ENCODE results near the gene SECTM1. TPM values are rescaled to one million over a fixed set of nuclear protein-coding genes. Genes with fewer than 3 reads are reported as not detected.
A peak's percentile ranks its signal among the peaks of the same experiment; 100 is the strongest.

The SECTM1 gene
- total and polyA plus RNA-seq, 2 experiments from 2014 or later: 9.7 to 15.0 TPM

DNA sequence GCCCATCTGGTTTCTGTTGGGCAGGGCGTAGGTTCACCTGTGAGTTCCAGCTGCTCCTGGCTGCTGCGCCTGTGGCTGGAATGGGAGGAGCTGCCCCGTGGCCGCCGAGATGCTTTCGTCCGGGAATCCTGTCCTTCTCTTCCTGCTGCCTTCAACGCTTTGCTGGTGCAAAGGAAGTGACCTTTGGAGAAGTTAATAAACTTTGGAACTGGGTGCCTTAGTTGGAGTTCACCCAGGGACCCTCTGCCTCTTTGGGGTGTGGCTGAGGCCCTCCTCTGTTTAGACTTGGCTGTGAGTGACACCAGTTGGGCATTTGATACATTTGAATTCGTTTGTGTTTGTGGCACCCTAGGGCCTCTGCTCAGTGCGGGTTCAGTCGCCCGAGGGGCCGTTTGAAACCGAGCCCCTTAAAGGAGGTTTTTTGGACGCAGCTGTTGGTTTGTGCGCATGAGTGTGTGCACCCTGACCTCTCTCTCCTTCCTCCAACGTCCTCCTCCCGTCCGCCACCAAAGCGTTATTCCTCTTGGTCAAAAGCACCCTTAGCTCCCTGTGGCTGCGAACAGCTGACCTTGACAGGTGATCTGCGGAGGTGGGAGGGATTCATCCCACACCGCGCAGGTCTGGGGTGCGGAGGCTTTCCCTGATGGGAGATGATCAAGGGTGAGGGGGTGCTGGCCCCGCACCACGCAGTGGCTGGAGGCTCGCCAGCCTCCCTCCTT is 9.0 kb upstream of the SECTM1 start:
- Histone ChIP-seq H3K4me3 (no peak overlapping the region), H3K4me1 (ENCODE audit: insufficient read depth) (peaks cover 31% of the 10 kb centered on the region), H3K79me2 (no peaks in the 10 kb centered on the region), H3K36me3 (replicated peaks; ENCODE audit: insufficient read depth, low read depth) (no peaks in the 10 kb centered on the region), H2AFZ (no peak overlapping the region), H3K9me3 (ENCODE audit: low read depth) (no peaks in the 10 kb centered on the region), H3K27me3 (no peaks in the 10 kb centered on the region), H3K9me2 (replicated peaks; ENCODE audit: insufficient read depth) (no peaks in the 10 kb centered on the region), H3K4me2 (no peak overlapping the region), H3K27ac (no peak overlapping the region), H4K20me1 (ENCODE audit: insufficient read depth, poor library complexity, severe bottlenecking) (no peaks in the 10 kb centered on the region)
- whole genome bisulfite sequencing (ENCODE audit: low lambda C conversion rate, missing lambda C conversion rate): 91% methylated on average over 28 of the region's 28 CpGs
- no peak for DNase-seq (ENCODE audit: low spot score)
- no peak for TF ChIP-seq EZH2 (IDR thresholded peaks at IDR 0.05; ENCODE audit: borderline replicate concordance)
- TF ChIP-seq EZH2phosphoT487 (IDR thresholded peaks at IDR 0.05; ENCODE audit: low read depth, severe bottlenecking, unreplicated experiment): no peak
- TF ChIP-seq, protein P1, sequence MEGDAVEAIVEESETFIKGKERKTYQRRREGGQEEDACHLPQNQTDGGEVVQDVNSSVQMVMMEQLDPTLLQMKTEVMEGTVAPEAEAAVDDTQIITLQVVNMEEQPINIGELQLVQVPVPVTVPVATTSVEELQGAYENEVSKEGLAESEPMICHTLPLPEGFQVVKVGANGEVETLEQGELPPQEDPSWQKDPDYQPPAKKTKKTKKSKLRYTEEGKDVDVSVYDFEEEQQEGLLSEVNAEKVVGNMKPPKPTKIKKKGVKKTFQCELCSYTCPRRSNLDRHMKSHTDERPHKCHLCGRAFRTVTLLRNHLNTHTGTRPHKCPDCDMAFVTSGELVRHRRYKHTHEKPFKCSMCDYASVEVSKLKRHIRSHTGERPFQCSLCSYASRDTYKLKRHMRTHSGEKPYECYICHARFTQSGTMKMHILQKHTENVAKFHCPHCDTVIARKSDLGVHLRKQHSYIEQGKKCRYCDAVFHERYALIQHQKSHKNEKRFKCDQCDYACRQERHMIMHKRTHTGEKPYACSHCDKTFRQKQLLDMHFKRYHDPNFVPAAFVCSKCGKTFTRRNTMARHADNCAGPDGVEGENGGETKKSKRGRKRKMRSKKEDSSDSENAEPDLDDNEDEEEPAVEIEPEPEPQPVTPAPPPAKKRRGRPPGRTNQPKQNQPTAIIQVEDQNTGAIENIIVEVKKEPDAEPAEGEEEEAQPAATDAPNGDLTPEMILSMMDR (IDR thresholded peaks at IDR 0.05; ENCODE audit: poor library complexity): no peak

DNA sequence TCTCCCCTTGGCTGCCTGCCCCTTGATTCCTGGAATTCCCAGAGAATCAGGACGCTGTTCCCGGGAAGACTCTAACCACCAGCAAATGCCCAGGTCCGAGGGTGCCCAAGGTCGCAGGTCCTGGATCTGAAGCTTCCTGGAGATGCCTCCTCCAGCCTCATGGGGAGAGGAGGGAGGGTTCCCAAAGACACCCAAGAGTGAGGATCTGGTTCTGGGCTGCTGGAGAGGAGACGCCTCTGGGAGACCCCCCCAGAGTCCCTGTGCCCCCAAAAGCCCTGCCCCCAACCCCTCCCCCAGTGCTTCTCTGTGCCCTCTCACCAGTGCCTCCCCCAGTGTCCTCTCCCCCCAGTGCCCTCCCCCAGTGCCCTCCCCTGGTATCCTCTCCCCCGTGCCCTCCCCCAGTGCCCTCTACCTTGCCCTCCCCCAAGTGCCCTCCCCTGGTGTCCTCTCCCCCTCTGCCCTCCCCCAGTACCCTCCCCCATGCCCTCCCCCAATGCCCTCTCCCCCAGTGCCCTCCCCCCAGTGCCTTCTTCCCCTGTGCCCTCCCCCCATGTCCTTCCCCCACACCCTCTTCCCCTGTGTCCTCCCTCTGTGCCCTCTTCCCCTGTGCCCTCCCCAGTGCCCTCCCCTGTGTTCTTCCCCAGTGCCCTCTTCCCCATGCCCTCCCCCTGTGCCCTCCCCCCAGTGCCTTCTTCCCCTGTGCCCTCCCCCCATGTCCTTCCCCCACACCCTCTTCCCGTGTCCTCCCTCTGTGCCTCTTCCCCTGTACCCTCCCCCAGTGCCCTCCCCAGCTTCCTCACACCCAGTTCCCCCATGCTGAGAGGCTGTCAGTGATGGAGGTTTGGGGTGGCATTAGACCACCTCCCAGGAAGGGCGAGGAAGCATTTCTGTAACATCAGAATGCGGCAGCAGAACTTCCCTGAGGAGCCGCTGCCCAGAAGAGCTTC is 6.3 kb upstream of the SECTM1 start:
- peak overlapping the region; percentile 50 for H2AFZ ChIP-seq
- WGBS (ENCODE audit: low lambda C conversion rate, missing lambda C conversion rate): 59% methylated on average over 8 of the region's 10 CpGs

DNA sequence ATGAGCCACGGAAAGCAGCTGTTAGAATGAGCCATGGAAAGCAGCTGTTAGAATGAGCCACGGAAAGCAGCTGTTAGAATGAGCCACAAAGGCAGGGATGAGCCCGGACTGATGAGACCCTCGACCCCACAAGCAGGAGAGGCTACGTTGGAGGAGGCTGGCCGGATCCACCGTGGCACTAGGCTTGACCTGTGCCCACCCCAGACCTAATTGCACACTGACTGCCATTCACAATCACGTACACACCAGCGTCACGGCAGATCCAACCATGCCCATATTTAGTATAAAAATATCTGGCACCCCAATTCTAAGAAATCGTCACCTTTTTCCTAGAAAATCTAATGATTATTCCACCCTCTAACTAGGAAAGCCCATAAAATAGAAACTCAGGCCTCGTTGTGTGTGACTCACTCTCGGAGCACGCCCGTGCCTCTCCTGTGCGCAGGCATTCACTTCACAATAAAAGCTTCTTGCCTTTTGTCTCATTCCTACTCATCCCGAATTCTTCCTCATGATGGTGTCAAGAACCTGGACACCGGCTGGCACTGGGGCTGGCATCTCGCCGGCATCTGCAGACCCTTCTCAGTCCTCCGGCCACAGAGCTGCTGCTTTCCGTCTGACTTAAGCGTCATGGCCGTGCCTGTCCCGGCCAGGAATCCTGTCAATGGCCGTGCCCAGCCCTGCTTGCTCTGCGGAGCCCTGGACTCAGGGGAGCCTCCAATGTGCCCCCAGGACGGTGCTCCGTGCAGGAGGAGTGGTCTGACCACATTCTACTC is 5.5 kb upstream of the SECTM1 start:
- TF ChIP-seq, protein P1 (IDR thresholded peaks at IDR 0.05; ENCODE audit: poor library complexity): no peak
- TF ChIP-seq EZH2 (IDR thresholded peaks at IDR 0.05; ENCODE audit: borderline replicate concordance): no peak
- no peak for TF ChIP-seq EZH2phosphoT487 (IDR thresholded peaks at IDR 0.05; ENCODE audit: low read depth, severe bottlenecking, unreplicated experiment)
- Histone ChIP-seq H3K9me3 (ENCODE audit: low read depth) (no peaks in the 10 kb centered on the region), H3K4me1 (ENCODE audit: insufficient read depth) (peaks cover 31% of the 10 kb centered on the region), H3K4me2 (peak overlapping the region; percentile 72), H3K4me3 (no peak overlapping the region), H3K27ac (peak overlapping the region; percentile 80), H3K36me3 (replicated peaks; ENCODE audit: insufficient read depth, low read depth) (no peaks in the 10 kb centered on the region), H3K9me2 (replicated peaks; ENCODE audit: insufficient read depth) (no peaks in the 10 kb centered on the region), H2AFZ (peak overlapping the region; percentile 50), H4K20me1 (ENCODE audit: insufficient read depth, poor library complexity, severe bottlenecking) (no peaks in the 10 kb centered on the region), H3K27me3 (no peaks in the 10 kb centered on the region), H3K79me2 (no peaks in the 10 kb centered on the region)
- WGBS (ENCODE audit: low lambda C conversion rate, missing lambda C conversion rate): 33% methylated on average over 29 of the region's 29 CpGs
- peak; percentile 77 for DNase-seq (ENCODE audit: low spot score)

More for the DNA sequence above, 6.3 kb upstream of the SECTM1 start:
- Histone ChIP-seq H3K4me1 (ENCODE audit: insufficient read depth) (peaks cover 27% of the 10 kb centered on the region), H3K4me3 (no peak overlapping the region), H4K20me1 (ENCODE audit: insufficient read depth, poor library complexity, severe bottlenecking) (no peaks in the 10 kb centered on the region), H3K27me3 (no peaks in the 10 kb centered on the region), H3K9me3 (ENCODE audit: low read depth) (no peaks in the 10 kb centered on the region), H3K27ac (peak overlapping the region; percentile 80), H3K36me3 (replicated peaks; ENCODE audit: insufficient read depth, low read depth) (no peaks in the 10 kb centered on the region), H3K4me2 (peak overlapping the region; percentile 72), H3K79me2 (no peaks in the 10 kb centered on the region), H3K9me2 (replicated peaks; ENCODE audit: insufficient read depth) (no peaks in the 10 kb centered on the region)
- no peak for DNase-seq (ENCODE audit: low spot score)
- TF ChIP-seq EZH2phosphoT487 (IDR thresholded peaks at IDR 0.05; ENCODE audit: low read depth, severe bottlenecking, unreplicated experiment): no peak
- TF ChIP-seq EZH2 (IDR thresholded peaks at IDR 0.05; ENCODE audit: borderline replicate concordance): no peak
- TF ChIP-seq, protein P1 (IDR thresholded peaks at IDR 0.05; ENCODE audit: poor library complexity): no peak

Measured in hepatocyte (in vitro differentiated cells).